Activated CD4-positive, CD25-positive, alpha-beta regulatory T cell (primary cell): ENCODE measurements around the gene HSPBP1.

ENCODE experiments used
- DNase-seq, 4 experiments: peaks; one replicate each; lab custom pipeline; 2025; lab: John Stamatoyannopoulos, UW

The HSPBP1 gene

DNA sequence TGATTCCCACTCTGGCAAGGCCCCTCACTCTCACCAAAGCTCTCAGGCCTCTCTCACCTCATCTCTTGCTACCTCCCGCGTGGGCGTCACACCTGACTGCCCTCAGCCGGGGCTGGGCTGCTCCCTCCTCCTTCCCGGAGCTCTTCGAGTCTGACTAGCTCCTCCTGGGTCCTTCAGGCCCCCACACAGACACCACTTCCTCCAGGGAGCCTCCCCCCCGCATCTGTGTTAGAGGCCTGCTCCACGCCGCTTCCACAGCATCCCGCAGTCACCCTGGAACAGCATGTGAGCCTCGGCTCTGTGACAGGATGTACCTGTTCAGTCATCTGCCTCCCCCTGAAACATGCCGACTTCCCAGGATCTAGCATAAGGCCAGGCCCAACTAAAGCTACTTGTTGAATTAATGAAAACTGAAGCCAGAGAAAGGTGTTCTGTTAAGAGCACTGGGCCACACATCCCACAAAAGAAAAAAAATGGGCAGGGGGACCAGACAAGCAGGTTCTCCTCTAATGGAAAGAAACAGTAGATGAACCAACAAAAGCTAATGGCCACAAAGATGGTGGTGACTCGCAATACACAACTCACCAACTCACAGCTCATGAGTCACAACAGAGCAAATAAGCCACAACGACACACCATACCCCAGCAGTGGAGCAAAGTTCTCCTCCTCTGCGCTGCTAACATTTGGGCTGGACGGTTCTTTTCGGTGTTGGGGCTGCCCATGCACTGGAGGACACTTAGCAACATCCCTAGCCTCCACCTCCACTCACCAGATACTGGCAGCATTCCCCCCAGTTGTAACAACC, 24.1 kb downstream of the HSPBP1 start:
- peak in 1 of 4 experiments; percentile 18 for DNase-seq

GRCh38 chr19:55254625-55254977, 25.3 kb downstream of the HSPBP1 start:
- DNase-seq = no peak

- DNase-seq = peak in 3 of 4 experiments; percentile 32 to 57 (median 41)
Observed at GRCh38 chr19:55253842-55254624, 25.9 kb downstream of the HSPBP1 start.

GRCh38 chr19:55252760-55253663, 26.9 kb downstream of the HSPBP1 start:
- no peak for DNase-seq

- DNase-seq = no peak
Observed at GRCh38 chr19:55251341-55252081, 28.4 kb downstream of the HSPBP1 start.

GRCh38 chr19:55250262-55251036, 29.5 kb downstream of the HSPBP1 start:
- DNase-seq = no peak

- no peak for DNase-seq
Observed at GRCh38 chr19:55249841-55250240, 30.1 kb downstream of the HSPBP1 start.

DNA sequence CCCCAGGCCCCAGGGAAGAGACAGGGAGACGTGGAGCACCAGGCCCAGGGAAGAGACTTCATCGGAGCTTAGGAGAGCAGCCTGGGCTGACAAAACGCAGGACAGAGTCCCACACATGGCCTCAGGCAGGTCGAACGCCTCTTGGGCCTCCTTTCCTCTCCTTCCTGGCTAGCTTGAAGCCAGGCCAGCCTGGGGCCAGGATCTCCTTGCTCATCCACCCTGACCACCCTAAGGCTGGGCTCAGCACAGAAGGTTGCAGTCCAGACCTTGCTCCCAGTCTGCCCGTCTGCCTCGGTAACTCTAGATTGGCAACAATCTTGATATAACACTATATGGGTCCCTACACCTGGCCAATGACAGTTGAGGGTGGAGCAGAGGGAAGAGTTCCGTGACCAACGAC, 31.2 kb downstream of the HSPBP1 start:
- no peak for DNase-seq

DNA sequence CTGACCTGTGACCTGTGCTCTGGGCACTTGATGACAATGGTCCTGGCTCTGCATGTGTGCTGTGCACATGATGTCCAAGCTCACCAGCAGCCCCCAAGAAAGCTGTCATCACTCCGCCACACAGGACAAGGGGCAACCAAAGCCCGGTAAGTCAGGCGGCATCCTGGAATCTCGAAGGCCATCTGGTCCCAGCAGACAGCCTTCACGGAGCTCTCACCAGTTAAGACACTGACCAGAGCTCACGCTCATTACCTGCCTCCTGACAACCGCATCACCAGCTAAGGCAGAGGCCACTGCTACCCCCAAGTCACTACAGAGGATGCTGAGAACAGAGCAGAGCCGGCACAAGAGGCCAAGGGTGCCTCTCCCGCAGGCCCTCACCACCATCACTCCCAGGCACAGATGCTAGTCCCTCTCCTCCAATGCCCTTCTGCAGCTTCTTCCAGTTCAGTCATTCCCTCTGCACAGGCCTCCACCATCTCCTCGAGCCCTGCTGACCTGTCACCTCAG, 31.7 kb downstream of the HSPBP1 start:
- DNase-seq = no peak

DNA sequence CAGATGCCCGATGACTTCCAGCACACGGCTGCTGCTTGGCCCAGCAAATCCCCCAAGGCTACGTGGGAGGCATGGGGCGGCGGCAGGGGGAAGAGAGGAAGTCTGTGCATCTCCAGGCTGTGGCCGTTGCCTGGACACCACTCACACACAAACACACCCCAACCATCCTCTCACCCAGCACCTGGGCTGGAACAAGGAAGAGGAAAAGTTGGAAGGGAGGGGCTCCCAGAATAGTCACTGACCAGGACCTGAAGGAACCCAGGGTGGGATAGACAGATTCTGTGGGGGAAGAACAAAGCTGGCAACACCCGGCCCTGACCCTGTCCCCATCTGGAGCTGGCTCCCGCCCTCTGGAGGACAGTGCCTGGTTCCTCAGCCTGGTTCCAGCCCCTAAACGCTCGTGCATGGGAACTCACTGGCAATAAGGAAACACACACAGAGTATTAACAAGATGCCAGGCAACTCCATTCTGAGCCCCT, 32.2 kb downstream of the HSPBP1 start:
- DNase-seq = no peak

DNA sequence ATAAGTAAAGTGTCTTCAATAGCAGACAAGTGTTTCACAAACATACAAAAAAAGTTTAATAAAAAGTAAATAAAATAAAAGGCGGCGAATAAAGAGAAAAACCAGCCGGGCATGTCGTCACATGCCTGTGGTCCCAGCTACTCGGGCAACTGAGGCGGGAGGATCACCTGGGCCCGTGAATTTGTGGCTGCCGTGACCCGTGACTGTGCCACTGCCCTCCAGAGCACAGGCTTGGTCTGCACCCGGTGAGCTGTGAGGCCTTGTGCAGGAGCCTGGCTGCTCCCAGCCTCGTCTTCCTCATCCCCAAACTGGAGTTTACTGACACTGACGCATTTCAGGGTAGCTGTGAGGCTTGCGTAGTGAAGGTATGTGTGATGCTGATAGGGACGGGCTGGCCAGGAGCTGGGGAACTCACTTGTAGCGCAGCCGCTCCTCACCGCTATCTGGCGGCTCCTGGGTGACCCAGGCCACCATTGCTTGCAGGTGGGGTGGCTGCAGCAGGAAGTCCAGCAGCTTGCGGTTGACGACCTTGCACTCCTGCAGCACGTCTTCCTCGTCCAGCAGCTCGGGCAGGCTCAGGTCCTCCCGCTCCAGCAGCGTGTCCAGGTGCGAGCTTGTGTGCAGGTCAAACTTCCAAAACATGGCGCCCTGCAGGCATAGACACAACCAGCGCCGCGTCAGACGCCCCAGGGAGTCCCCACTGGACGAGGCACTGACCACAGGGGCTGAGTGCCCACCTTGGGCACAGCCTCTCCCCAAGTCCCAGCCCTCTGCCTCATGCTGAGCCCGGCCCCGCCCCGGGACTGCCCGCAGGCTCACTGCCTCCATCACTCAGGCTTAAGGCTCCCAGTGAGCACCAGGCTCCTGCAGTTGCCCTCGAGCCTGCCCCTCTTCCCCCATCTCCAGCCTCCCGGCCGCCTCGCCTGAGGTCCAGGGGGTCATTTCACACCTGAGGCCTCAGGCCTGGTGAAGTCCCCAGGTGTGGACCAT, 33.2 kb downstream of the HSPBP1 start:
- DNase-seq = no peak

DNA sequence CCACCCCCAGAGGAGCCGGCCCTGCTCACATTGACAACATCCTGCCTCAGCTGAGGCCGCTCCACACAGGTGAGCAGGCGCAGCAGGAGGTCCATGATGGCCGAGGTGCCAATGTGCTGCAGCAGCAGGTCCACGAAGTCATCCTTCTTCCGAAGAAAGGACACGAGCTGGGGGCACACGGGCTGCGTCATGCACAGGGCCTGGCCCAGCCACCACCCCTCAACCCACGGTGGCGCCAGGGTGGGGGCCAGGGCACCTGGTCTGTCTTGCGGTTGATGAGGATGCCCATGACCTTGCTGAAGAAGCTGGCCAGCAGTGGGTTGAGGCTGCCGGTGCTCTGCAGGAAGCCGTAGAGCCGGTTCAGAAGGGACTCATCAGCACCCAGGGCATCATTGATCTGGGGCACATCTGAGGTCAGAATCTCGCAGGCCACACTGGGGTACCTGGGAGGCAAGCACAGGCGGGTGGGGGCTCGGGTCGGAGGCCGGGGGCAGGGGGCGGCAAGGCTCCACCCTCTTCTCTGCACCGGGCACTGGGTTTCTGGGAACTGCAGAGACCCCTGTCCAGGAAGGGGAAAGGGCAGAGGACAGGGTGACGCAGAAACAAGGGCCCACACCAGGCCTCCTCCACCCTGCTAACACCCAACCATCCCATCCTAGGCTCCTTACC, 34.5 kb downstream of the HSPBP1 start:
- DNase-seq = no peak

DNA sequence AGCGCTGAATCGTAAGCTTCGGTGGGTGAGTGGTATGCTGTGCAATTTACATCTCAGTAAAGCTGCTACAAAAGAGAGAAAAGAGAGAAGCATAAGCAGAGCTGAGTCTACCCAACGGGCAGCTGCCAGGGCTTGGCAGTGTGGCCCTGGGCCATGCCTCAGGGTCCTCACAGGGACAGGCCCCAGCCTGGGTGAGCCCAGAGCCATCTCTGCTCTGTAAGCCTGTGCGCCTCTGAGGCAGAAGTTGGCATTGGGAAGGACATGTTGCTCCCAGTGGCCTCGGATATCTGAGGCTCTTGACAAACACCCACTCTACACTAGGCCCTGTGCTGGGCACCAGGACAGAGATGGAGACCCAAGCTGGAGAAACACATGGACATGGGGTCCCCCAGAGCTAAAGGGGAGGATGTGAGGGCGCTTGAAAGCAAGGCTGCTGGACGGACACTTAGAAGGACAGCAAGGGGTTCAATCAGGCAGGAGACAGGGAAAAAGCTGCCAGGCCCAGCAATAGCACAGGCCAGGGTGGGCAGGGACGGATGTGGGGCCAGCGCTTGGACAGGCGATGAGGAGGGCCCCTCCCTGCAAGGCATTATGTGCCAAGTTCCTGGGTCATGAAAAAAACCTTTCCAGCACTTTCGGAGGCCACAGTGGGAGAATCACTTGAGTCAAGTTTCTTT, 35.8 kb downstream of the HSPBP1 start:
- DNase-seq = no peak

GRCh38 chr19:55242517-55242916, 37.4 kb downstream of the HSPBP1 start:
- no peak for DNase-seq

GRCh38 chr19:55241935-55242464, 37.9 kb downstream of the HSPBP1 start:
- no peak for DNase-seq

GRCh38 chr19:55241143-55241934, 38.6 kb downstream of the HSPBP1 start:
- DNase-seq = no peak

DNA sequence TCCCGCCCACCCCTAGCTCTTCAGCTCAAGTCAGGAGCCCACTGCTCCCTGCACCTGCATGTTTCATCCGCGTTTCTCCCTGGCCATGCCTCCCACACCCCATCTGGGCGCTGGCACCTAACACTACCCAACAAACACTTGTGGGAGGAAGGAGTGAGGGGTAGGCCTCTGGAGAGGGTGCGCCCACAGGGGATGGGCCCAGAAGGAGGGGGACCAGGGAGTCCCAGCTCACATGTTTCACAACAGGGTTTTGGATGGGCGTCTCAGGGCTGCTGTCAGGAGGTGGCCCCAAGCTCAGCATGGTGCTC, 39.2 kb downstream of the HSPBP1 start:
- no peak for DNase-seq
